Measurements from ENCODE around the gene PPP2R2B.

PPP2R2B gene

DNA sequence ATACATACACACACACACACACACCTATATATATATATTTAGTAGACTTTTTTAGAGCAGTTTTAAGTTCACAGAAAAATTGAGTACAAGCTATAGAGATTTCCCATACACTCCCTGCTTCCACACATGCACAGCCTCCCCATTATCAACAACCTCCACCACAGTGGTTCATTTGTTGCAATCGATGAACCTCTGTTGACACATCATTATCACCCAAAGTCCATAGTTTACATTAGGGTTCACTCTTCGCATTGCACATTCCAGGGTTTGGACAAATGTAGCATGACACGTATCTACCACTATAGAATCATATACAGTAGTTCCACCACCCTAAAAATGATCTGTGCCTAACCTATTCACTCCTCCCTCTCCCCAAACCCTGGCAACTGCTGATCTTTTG is 111.0 kb downstream of the PPP2R2B start:
- no peak for TF ChIP-seq CTCF (IDR thresholded peaks at IDR 0.05; ENCODE audit: borderline replicate concordance, insufficient read depth, low read depth, low read length)
- H3K4me3 ChIP-seq (ENCODE audit: low read depth, low read length) = no peak overlapping the region

- no peak for TF ChIP-seq CTCF (IDR thresholded peaks at IDR 0.05; ENCODE audit: borderline replicate concordance, insufficient read depth, low read depth, low read length)
- no peak overlapping the region for H3K4me3 ChIP-seq (ENCODE audit: low read depth, low read length)
Observed at GRCh38 chr5:146766013-146766412, 112.5 kb downstream of the PPP2R2B start.

DNA sequence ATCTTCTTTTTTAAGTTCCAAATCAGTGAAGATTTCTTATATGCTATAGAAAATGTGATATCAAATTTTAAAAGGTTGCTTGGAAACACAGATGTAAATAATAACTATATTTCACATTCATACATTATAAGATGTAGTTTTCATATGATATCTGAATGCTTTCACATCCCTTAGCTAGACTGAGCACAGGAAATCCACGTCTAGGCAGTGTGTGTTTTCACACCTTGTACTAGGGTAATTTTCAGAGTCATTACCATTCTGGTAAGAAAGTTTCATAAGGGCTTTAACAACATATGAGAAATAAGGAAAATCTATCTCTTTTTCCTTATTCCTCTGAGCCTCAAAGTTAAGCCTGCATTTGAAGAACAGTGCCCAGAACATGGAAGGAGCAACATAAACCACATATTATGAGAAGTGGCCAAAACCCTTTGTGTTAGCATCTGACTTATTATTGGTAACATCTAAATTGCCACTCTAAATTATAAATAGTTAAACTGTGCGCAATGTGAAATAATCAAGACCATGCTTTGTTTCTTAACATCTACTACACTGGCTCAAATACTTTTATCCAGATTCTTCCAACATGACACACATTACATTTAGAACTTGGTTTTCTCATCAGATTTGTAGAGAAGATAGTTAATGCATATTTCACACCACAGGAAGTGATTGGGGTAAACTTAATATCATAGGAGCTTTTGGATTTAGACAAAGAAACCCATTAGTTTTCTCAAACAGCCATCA is 113.3 kb downstream of the PPP2R2B start:
- TF ChIP-seq CTCF (IDR thresholded peaks at IDR 0.05; ENCODE audit: borderline replicate concordance, insufficient read depth, low read depth, low read length) = no peak
- H3K4me3 ChIP-seq (ENCODE audit: low read depth, low read length) = no peak overlapping the region

GRCh38 chr5:146762830-146763229 is 115.7 kb downstream of the PPP2R2B start:
- no peak overlapping the region for H3K4me3 ChIP-seq (ENCODE audit: low read depth, low read length)
- TF ChIP-seq CTCF (IDR thresholded peaks at IDR 0.05; ENCODE audit: borderline replicate concordance, insufficient read depth, low read depth, low read length) = no peak

GRCh38 chr5:146761811-146762210 is 116.7 kb downstream of the PPP2R2B start:
- TF ChIP-seq CTCF (IDR thresholded peaks at IDR 0.05; ENCODE audit: borderline replicate concordance, insufficient read depth, low read depth, low read length) = no peak
- H3K4me3 ChIP-seq (ENCODE audit: low read depth, low read length) = no peak overlapping the region

DNA sequence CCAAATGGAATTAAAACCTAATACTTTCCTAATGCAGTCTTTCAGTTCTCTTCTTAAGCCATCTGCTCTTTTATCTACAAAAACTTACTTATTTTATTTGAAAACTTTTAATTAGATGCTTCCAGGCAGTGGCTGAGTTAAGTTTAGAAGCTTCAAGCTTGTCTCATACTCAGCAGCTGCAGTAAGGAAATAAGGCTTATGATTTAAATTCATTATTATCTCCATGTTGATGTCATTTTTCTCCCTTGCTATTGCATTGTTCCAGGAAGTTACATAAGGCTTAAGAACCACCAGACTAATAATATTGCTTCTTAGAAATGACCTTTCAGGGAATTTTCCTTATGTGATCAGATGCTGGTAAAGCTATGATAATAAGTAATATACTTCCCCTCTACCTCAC is 119.6 kb downstream of the PPP2R2B start:
- no peak overlapping the region for H3K4me3 ChIP-seq (ENCODE audit: low read depth, low read length)
- TF ChIP-seq CTCF (IDR thresholded peaks at IDR 0.05; ENCODE audit: borderline replicate concordance, insufficient read depth, low read depth, low read length) = no peak

DNA sequence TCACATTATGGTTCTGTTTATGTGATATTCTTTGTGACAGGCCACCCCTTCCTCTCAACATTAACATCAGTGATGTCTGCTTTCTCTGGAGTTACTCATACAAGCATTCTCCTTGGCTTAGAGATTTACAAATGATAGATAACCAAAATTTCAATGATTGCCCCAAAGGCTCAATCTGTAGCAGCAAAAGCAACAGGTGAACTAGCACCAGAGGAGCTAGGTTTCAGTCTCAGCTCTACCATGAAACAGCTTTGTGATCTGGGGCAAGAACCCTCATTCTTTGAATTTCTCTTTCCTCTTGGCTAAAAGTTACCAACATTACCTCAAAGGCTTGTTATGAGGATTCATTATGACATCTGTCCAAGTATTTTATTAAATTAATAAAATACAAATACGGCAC is 120.5 kb downstream of the PPP2R2B start:
- no peak overlapping the region for H3K4me3 ChIP-seq (ENCODE audit: low read depth, low read length)
- no peak for TF ChIP-seq CTCF (IDR thresholded peaks at IDR 0.05; ENCODE audit: borderline replicate concordance, insufficient read depth, low read depth, low read length)
